RWPE1 (cell line): ENCODE measurements around the gene ACSS1.

Experiments
- CTCF ChIA-PET: fragments of 350-600 bp; sonication (Branson Sonifier 250); formaldehyde crosslinking; extraction: SDS; loops from one replicate; lab custom pipeline; 2021; lab: Yijun Ruan, JAX
- POLR2A ChIA-PET: fragments of 400-600 bp; formaldehyde crosslinking; extraction: SDS; loops from one replicate; lab custom pipeline; 2020; ENCODE audit warnings: antibody characterized with exemption; ENCODE audit not compliant: low non-redundant PET; lab: Yijun Ruan, JAX
- DNase-seq: peaks from one replicate; pipeline ENCODE4 v3.0.0; 2012; ENCODE audit warnings: low spot score
- H3K27ac ChIP-seq: fragments of 450-650 bp; 2 replicates; pipeline ENCODE4 v1.5.1; 2017
- CTCF ChIP-seq: fragments of 450-650 bp; conservative IDR thresholded peaks from 2 replicates; pipeline ENCODE4 v1.5.1; 2017; ENCODE audit warnings: low read depth, mild to moderate bottlenecking

ACSS1 gene

GRCh38 chr20:25052255-25053194 lies 5.4 kb downstream of the ACSS1 start:
- no peak for TF ChIP-seq CTCF
- DNase-seq, result no peak
- H3K27ac ChIP-seq, result no peak overlapping the region
- ChIA-PET POLR2A (no interaction called here), CTCF (no interaction called here)

GRCh38 chr20:25051386-25052155 lies 6.4 kb downstream of the ACSS1 start:
- POLR2A ChIA-PET, result no interaction called here
- no peak for DNase-seq
- CTCF ChIA-PET, result interaction anchor here (0.6 kb wide), 3 partner anchors 23 to 198 kb away, joined by 3 read pairs; no protein-coding TSS in a partner anchor
- TF ChIP-seq CTCF, result no peak
- H3K27ac ChIP-seq, result no peak overlapping the region

GRCh38 chr20:25050501-25051350 lies 7.2 kb downstream of the ACSS1 start:
- no peak for DNase-seq
- no peak for TF ChIP-seq CTCF
- POLR2A ChIA-PET, result no interaction called here
- H3K27ac ChIP-seq, result no peak overlapping the region
- CTCF ChIA-PET, result interaction anchor here (0.6 kb wide), 1 partner anchor 197 kb away, joined by 3 read pairs; no protein-coding TSS in a partner anchor

GRCh38 chr20:25050082-25050481 lies 7.9 kb downstream of the ACSS1 start:
- POLR2A ChIA-PET, result no interaction called here
- no peak for TF ChIP-seq CTCF
- CTCF ChIA-PET, result interaction anchor here (0.7 kb wide), 1 partner anchor 14 kb away, joined by 3 read pairs; no protein-coding TSS in a partner anchor
- no peak for DNase-seq
- no peak overlapping the region for H3K27ac ChIP-seq

- no peak for TF ChIP-seq CTCF
- ChIA-PET CTCF (interaction anchor here (0.7 kb wide), 1 partner anchor 14 kb away, joined by 3 read pairs; no protein-coding TSS in a partner anchor), POLR2A (no interaction called here)
- no peak overlapping the region for H3K27ac ChIP-seq
- no peak for DNase-seq
These were observed 8.5 kb downstream of the ACSS1 start for GRCh38 chr20:25049261-25050060.
